SK-N-MC (cell line): ENCODE data around the gene PHACTR4.
A peak's percentile ranks its signal among the peaks of the same experiment; 100 is the strongest.

Experiments
- EZH2 ChIP-seq: fragments of 200-600 bp; sonication (generic); IDR thresholded peaks from one replicate; pipeline ENCODE4 v1.6.1; 2017; ENCODE audit warnings: antibody characterized with exemption
- FOXP2 ChIP-seq: optimal IDR thresholded peaks from 2 replicates; pipeline ENCODE3; 2011; ENCODE audit warnings: mild to moderate bottlenecking, moderate library complexity; ENCODE audit not compliant: insufficient read depth; ENCODE audit errors: extremely low read length, control extremely low read depth
- POLR2AphosphoS5 ChIP-seq: IDR thresholded peaks from 2 replicates; pipeline ENCODE4 v1.6.1; 2012; ENCODE audit warnings: mild to moderate bottlenecking, low read depth, low read length, borderline replicate concordance

DNA sequence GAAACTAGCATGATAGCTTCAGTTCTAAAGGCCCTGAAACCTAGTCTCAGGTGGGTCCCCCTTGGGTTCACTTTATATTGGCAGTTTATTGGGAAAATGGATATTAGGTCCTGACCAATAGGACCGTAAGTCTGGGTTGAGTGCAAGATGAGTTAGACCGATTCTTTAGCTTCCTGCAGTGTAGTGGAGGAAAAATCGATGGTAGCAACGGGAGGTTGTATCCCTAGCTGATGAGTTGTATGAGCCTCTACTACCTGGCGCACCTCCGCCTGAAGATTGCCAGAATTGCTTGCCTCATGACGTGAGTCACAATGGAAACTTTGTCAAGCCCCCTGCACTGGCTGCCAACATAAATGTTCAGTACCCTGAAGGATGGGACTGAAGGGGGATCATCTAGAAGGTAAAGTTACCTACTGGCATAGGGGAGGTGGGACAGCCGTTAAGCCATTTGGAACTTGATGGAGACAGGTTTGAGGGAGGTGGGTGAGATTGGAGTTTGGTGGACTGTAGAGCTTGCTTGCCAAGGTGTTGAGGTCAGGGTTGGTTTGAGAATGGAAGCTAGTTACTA lies 140.2 kb downstream of the PHACTR4 start:
- no peak for TF ChIP-seq EZH2
- TF ChIP-seq POLR2AphosphoS5, result peak; percentile 69
- TF ChIP-seq FOXP2, result no peak
